ENCODE measurements around the gene GART.
A peak's percentile ranks its signal among the peaks of the same experiment; 100 is the strongest.

GART gene

DNA sequence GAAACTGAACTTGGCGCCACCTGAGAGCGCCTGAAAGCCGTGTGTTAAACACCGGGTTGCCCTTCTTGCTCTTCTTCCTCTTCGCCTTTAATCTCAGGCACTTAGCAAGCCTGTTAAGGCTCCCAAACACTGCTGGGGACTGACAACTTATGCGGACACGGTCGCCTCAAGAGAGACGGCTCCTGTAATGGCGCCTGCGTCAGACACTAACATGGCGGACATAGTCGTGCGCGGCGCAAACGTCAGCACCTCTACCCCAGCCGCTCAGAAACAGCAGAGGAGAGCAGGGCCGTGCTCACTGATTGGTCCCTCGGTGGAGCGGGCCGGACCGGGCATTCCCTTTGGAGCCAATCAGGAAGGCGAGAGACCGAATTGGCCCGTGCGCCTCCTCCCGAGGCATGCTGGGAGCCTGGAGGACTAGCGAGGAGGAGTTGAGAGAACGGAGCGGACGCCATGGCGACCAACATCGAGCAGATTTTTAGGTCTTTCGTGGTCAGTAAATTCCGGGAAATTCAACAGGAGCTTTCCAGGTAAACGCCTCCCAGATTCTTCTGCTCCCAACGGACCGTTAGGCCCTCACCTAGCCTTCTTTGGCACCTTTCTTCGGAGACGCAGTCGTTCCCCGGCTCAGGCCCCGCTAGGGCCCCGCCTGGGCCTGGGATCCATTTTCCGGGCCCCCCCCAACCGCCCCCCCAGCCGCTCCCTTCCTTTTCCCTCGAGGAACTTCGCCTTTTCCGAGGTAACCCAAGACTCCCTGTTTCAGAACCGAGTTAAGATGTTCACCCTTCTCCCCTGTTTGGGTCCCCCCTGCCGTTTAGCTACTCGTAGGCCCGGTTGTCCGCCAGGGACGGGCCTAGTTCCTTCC is 955 bp upstream of the GART start, which contains the start of gene SON:
TSS of gene SON (plus strand) at position 399 of the 865 bp plus-strand sequence. CDS start at position 454, 55 bp downstream.
- TF ChIP-seq, protein P1, sequence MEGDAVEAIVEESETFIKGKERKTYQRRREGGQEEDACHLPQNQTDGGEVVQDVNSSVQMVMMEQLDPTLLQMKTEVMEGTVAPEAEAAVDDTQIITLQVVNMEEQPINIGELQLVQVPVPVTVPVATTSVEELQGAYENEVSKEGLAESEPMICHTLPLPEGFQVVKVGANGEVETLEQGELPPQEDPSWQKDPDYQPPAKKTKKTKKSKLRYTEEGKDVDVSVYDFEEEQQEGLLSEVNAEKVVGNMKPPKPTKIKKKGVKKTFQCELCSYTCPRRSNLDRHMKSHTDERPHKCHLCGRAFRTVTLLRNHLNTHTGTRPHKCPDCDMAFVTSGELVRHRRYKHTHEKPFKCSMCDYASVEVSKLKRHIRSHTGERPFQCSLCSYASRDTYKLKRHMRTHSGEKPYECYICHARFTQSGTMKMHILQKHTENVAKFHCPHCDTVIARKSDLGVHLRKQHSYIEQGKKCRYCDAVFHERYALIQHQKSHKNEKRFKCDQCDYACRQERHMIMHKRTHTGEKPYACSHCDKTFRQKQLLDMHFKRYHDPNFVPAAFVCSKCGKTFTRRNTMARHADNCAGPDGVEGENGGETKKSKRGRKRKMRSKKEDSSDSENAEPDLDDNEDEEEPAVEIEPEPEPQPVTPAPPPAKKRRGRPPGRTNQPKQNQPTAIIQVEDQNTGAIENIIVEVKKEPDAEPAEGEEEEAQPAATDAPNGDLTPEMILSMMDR (IDR thresholded peaks at IDR 0.05; ENCODE audit: insufficient read depth, low read length), result no peak
- TF ChIP-seq SPI1 (IDR thresholded peaks at IDR 0.05; ENCODE audit: borderline replicate concordance, low read depth), result 0 out of 2 replicates have a peak, but pooled peaks have one; percentile 14
- TF ChIP-seq, protein P2, sequence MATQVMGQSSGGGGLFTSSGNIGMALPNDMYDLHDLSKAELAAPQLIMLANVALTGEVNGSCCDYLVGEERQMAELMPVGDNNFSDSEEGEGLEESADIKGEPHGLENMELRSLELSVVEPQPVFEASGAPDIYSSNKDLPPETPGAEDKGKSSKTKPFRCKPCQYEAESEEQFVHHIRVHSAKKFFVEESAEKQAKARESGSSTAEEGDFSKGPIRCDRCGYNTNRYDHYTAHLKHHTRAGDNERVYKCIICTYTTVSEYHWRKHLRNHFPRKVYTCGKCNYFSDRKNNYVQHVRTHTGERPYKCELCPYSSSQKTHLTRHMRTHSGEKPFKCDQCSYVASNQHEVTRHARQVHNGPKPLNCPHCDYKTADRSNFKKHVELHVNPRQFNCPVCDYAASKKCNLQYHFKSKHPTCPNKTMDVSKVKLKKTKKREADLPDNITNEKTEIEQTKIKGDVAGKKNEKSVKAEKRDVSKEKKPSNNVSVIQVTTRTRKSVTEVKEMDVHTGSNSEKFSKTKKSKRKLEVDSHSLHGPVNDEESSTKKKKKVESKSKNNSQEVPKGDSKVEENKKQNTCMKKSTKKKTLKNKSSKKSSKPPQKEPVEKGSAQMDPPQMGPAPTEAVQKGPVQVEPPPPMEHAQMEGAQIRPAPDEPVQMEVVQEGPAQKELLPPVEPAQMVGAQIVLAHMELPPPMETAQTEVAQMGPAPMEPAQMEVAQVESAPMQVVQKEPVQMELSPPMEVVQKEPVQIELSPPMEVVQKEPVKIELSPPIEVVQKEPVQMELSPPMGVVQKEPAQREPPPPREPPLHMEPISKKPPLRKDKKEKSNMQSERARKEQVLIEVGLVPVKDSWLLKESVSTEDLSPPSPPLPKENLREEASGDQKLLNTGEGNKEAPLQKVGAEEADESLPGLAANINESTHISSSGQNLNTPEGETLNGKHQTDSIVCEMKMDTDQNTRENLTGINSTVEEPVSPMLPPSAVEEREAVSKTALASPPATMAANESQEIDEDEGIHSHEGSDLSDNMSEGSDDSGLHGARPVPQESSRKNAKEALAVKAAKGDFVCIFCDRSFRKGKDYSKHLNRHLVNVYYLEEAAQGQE (IDR thresholded peaks at IDR 0.05; ENCODE audit: insufficient replicate concordance, low read depth), result no peak
- peak; percentile 93 for TF ChIP-seq POLR2AphosphoS5 (IDR thresholded peaks at IDR 0.05; ENCODE audit: low read depth)
- TF ChIP-seq GABPA (IDR thresholded peaks at IDR 0.05; ENCODE audit: low read depth), result no peak
- H3K27ac ChIP-seq (replicated peaks), result peak within 1 kb of the TSS; percentile 98
- H3K4me3 ChIP-seq (replicated peaks; ENCODE audit: insufficient read depth, low read length), result peak within 1 kb of the TSS; percentile 79
- no peaks in the 10 kb centered on the region for H3K27me3 ChIP-seq (ENCODE audit: insufficient read depth, poor library complexity, severe bottlenecking)
- peak; percentile 96 to 100 for DNase-seq (ENCODE audit: low read depth in 1 of 2, low spot score in 1 of 2)

DNA sequence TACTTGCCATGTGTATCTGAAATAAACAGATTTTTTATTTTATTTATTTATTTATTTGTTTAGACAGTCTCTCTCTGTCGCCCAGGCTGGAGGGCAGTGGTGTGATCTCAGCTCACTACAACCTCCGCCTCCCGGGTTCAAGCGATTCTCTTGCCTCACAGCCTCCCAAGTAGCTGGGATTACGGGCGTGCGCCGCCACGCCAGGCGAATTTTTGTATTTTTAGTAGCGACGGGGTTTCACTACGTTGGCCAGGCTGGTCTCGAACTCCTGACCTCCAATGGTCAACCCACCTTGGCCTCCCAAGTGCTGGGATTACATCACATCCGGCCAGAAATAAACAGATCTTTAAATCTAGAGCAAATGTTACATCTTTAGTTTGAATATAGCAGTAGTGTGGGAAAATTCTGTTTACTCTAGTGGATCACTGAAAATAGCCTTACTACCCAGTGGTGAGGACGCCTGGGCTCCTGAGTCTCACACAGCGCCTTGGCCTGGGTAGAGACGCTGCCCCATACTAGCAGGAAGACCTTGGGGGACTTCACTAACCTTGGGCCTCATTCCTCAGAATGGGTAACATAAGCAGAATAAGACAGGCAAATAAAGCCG is 709 bp downstream of the GART start:
- DNase-seq (ENCODE audit: low read depth in 1 of 2, low spot score in 1 of 2), result peak; percentile 22 to 50
- Histone ChIP-seq H3K27me3 (ENCODE audit: insufficient read depth, poor library complexity, severe bottlenecking) (no peaks in the 10 kb centered on the region), H3K4me3 (replicated peaks; ENCODE audit: insufficient read depth, low read length) (peak overlapping the region; percentile 79), H3K27ac (replicated peaks) (peak overlapping the region; percentile 98)
- TF ChIP-seq GABPA (IDR thresholded peaks at IDR 0.05; ENCODE audit: low read depth) (no peak), POLR2AphosphoS5 (IDR thresholded peaks at IDR 0.05; ENCODE audit: low read depth) (no peak), SPI1 (IDR thresholded peaks at IDR 0.05; ENCODE audit: borderline replicate concordance, low read depth) (no peak)
- TF ChIP-seq, protein P2 (IDR thresholded peaks at IDR 0.05; ENCODE audit: insufficient replicate concordance, low read depth), result no peak
- TF ChIP-seq, protein P1 (IDR thresholded peaks at IDR 0.05; ENCODE audit: insufficient read depth, low read length), result no peak

DNA sequence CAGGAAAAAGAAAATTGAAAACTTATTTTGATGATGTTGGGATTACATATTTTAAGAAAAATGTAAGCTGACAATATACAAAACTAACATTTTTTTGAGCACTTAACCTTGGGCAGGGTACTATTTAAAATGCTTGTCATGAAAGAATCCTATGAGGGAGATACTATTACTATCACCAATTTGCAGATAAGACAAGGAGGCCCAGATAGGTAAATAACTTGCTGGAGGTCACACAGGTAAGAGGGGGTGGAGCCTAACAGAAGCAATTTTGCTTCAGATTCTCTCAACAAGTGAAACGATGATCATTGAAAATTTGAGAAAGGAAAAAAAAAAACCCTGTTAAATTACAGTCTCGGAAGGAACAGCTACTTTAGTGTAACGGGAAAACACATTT is 1.2 kb downstream of the GART start:
- TF ChIP-seq SPI1 (IDR thresholded peaks at IDR 0.05; ENCODE audit: borderline replicate concordance, low read depth), result no peak
- TF ChIP-seq POLR2AphosphoS5 (IDR thresholded peaks at IDR 0.05; ENCODE audit: low read depth), result no peak
- TF ChIP-seq GABPA (IDR thresholded peaks at IDR 0.05; ENCODE audit: low read depth), result no peak
- TF ChIP-seq, protein P2 (IDR thresholded peaks at IDR 0.05; ENCODE audit: insufficient replicate concordance, low read depth), result no peak
- TF ChIP-seq, protein P1 (IDR thresholded peaks at IDR 0.05; ENCODE audit: insufficient read depth, low read length), result no peak
- Histone ChIP-seq H3K4me3 (replicated peaks; ENCODE audit: insufficient read depth, low read length) (peak overlapping the region; percentile 79), H3K27me3 (ENCODE audit: insufficient read depth, poor library complexity, severe bottlenecking) (no peaks in the 10 kb centered on the region), H3K27ac (replicated peaks) (peak overlapping the region; percentile 98)
- no peak for DNase-seq (ENCODE audit: low read depth in 1 of 2, low spot score in 1 of 2)

All from HL-60 (cell line).